ENCODE measurements around the gene GNAT1. TPM values are rescaled to one million over a fixed set of nuclear protein-coding genes. Genes with fewer than 3 reads are reported as not detected.

Gene GNAT1
- total and polyA plus RNA-seq, 2 of the 13 experiments (the other 11 are each of a cell fraction or from before 2014, with no cell fraction given): 0.15 TPM; not detected in 1

DNA sequence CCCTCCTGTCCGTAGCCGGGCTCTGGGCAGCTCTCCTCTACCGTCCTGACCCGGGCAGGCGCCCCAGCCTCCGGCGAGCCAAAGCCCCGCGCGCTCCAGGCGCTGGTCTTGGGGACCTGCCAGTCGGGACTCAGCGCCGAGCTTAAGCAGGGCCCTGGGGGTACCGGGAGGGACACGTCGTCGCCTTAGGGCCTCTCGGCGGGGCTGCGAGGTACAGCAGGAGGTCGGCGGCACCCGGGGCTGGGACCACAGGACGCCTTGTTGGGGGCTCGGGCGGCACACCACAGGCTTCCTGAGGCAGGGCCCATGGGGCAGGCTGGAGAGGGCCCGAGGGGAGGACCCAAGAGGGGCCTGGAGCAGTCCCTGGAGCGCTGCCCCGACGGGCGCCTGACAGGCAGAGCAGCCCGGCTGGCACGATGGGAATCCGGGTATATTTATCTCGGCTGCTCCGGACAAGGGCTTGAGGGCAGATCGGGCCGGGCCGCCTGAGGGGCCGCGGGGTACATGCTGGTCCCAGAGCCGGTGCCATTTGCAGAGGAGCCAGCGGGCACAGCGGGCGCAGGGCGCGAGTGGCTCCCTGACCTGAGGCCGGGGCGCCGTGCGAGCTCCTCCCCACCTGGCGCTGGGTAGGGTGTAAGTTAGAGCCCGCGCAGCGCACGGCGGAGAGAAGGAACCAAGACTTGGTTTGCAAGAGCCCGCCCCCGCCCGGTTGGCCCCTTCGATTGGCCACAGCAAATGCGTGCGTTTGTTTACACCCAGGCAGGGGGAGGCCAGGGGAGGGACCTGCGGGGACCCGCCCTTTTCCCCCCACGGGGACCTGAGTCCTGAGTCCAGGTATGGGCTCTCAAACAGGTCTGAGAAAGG, 14.2 kb downstream of the GNAT1 start (continued):
- TF ChIP-seq ZKSCAN1 (IDR thresholded peaks at IDR 0.05; ENCODE audit: low read length) (no peak), NCOR1 (IDR thresholded peaks at IDR 0.05; ENCODE audit: borderline replicate concordance, low read length) (no peak; the same call in 1 of the 2 replicates), ELF4 (CRISPR knock-in tag; IDR thresholded peaks at IDR 0.05; ENCODE audit: borderline replicate concordance) (no peak), SMARCE1 (IDR thresholded peaks at IDR 0.05; ENCODE audit: borderline replicate concordance) (no peak), JUND (CRISPR knock-in tag; IDR thresholded peaks at IDR 0.05) (no peak), KAT7 (CRISPR knock-in tag; IDR thresholded peaks at IDR 0.05; ENCODE audit: borderline replicate concordance) (no peak), ZFAT (CRISPR knock-in tag; conservative IDR thresholded peaks at IDR 0.05) (no peak), CREB3 (CRISPR knock-in tag; IDR thresholded peaks at IDR 0.05) (no peak), SNAPC4 (CRISPR knock-in tag; IDR thresholded peaks at IDR 0.05) (peak; percentile 35; the same call in 1 of the 2 replicates), PHF21A (CRISPR knock-in tag; IDR thresholded peaks at IDR 0.05) (0 out of 2 replicates have a peak, but pooled peaks have one; percentile 14), ZNF816 (CRISPR knock-in tag; IDR thresholded peaks at IDR 0.05; ENCODE audit: borderline replicate concordance) (peak; percentile 70; the same call in 1 of the 2 replicates), TEAD3 (CRISPR knock-in tag; optimal IDR thresholded peaks at IDR 0.05; ENCODE audit: borderline replicate concordance) (no peak), GATAD2A (CRISPR knock-in tag; IDR thresholded peaks at IDR 0.05) (no peak), ZNF768 (CRISPR knock-in tag; IDR thresholded peaks at IDR 0.05) (no peak), CHD2 (IDR thresholded peaks at IDR 0.05; ENCODE audit: low read depth, low read length) (no peak), TSC22D2 (CRISPR knock-in tag; IDR thresholded peaks at IDR 0.05; ENCODE audit: borderline replicate concordance) (no peak), NCOA5 (CRISPR knock-in tag; IDR thresholded peaks at IDR 0.05) (no peak), ZNF510 (CRISPR knock-in tag; IDR thresholded peaks at IDR 0.05; ENCODE audit: low read depth) (0 out of 2 replicates have a peak, but pooled peaks have one; percentile 51)
- TF ChIP-seq, protein P1, sequence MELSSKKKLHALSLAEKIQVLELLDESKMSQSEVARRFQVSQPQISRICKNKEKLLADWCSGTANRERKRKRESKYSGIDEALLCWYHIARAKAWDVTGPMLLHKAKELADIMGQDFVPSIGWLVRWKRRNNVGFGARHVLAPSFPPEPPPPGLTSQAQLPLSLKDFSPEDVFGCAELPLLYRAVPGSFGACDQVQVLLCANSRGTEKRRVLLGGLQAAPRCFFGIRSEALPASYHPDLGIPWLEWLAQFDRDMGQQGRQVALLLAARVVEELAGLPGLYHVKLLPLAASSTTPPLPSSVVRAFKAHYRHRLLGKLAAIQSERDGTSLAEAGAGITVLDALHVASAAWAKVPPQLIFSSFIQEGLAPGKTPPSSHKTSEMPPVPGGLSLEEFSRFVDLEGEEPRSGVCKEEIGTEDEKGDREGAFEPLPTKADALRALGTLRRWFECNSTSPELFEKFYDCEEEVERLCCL (CRISPR knock-in tag; IDR thresholded peaks at IDR 0.05; ENCODE audit: borderline replicate concordance): no peak
- TF ChIP-seq, protein P2, sequence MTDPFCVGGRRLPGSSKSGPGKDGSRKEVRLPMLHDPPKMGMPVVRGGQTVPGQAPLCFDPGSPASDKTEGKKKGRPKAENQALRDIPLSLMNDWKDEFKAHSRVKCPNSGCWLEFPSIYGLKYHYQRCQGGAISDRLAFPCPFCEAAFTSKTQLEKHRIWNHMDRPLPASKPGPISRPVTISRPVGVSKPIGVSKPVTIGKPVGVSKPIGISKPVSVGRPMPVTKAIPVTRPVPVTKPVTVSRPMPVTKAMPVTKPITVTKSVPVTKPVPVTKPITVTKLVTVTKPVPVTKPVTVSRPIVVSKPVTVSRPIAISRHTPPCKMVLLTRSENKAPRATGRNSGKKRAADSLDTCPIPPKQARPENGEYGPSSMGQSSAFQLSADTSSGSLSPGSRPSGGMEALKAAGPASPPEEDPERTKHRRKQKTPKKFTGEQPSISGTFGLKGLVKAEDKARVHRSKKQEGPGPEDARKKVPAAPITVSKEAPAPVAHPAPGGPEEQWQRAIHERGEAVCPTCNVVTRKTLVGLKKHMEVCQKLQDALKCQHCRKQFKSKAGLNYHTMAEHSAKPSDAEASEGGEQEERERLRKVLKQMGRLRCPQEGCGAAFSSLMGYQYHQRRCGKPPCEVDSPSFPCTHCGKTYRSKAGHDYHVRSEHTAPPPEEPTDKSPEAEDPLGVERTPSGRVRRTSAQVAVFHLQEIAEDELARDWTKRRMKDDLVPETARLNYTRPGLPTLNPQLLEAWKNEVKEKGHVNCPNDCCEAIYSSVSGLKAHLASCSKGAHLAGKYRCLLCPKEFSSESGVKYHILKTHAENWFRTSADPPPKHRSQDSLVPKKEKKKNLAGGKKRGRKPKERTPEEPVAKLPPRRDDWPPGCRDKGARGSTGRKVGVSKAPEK (CRISPR knock-in tag; IDR thresholded peaks at IDR 0.05; ENCODE audit: borderline replicate concordance): no peak

Data from HepG2 (cell line).